Breast epithelium (tissue), 4 donors: Measurements from ENCODE around the gene ARHGEF28. TPM values are rescaled to one million over a fixed set of nuclear protein-coding genes. Genes with fewer than 3 reads are reported as not detected.

Experiments
- DNase-seq, 2 donors: peaks; one replicate each; pipeline ENCODE4 v3.0.0-alpha.2; 2019; ENCODE audit warnings: low spot score in 2 of 2
- H3K27ac ChIP-seq, 2 donors: fragments of 200-600 bp; sonication (generic) in 1 of 2; one replicate each; pipeline ENCODE4 v1.5.1; 2016 to 2019; ENCODE audit warnings: mild to moderate bottlenecking in 1 of 2
- H3K27me3 ChIP-seq, 2 donors: fragments of 200-600 bp; sonication (generic) in 1 of 2; one replicate each; pipeline versions ENCODE4 v1.5.1 to v1.6.0; 2017 to 2019; ENCODE audit warnings: control low read depth in 1 of 2, mild to moderate bottlenecking in 1 of 2
- H3K36me3 ChIP-seq: fragments of 200-600 bp; one replicate; pipeline ENCODE4 v1.5.1; 2019
- H3K4me1 ChIP-seq, 2 donors: fragments of 200-600 bp; sonication (generic); one replicate each; pipeline ENCODE4 v1.5.1; 2016 to 2019; ENCODE audit warnings: control low read depth in 1 of 2
- H3K4me3 ChIP-seq, 3 donors: fragments of 200-600 bp; sonication (generic); 1 replicate in 2 of 3; 2 replicates in 1 of 3; pipeline ENCODE4 v1.5.1; 2016 to 2019; ENCODE audit warnings: mild to moderate bottlenecking in 3 of 3, moderate library complexity in 2 of 3
- H3K9me3 ChIP-seq, 2 donors: fragments of 200-600 bp; sonication (generic) in 1 of 2; one replicate each; pipeline ENCODE4 v1.5.1; 2016 to 2019; ENCODE audit warnings: control low read depth in 1 of 2
- CTCF ChIP-seq, 3 donors: fragments of 450-650 bp; IDR thresholded peaks; one replicate each; pipeline ENCODE4 v1.5.1; 2016 to 2017; ENCODE audit warnings: antibody characterized with exemption in 3 of 3, mild to moderate bottlenecking in 3 of 3, moderate library complexity in 3 of 3
- POLR2A ChIP-seq: fragments of 450-650 bp; IDR thresholded peaks from one replicate; pipeline ENCODE4 v1.6.1; 2016; ENCODE audit warnings: antibody characterized with exemption, mild to moderate bottlenecking, moderate library complexity
- POLR2AphosphoS5 ChIP-seq, 3 donors: sonication (generic); formaldehyde crosslinking; IDR thresholded peaks; one replicate each; pipeline ENCODE4 v1.6.1; 2017; ENCODE audit warnings: antibody characterized with exemption in 3 of 3
- intact Hi-C: fragments of 100-400 bp; cut with DNase I; formaldehyde crosslinking; loops from one replicate; pipeline ENCODE4 v1.15.1; 2023; ENCODE audit warnings: low total_unique reads
- total RNA-seq, 3 donors: library from RNA; depleted of rRNA; stranded (reverse); fragments of >200 nt; gene quantifications; one replicate each; pipeline ENCODE4 v1.1.0, GENCODE V29; 2016

Gene ARHGEF28, protein sequence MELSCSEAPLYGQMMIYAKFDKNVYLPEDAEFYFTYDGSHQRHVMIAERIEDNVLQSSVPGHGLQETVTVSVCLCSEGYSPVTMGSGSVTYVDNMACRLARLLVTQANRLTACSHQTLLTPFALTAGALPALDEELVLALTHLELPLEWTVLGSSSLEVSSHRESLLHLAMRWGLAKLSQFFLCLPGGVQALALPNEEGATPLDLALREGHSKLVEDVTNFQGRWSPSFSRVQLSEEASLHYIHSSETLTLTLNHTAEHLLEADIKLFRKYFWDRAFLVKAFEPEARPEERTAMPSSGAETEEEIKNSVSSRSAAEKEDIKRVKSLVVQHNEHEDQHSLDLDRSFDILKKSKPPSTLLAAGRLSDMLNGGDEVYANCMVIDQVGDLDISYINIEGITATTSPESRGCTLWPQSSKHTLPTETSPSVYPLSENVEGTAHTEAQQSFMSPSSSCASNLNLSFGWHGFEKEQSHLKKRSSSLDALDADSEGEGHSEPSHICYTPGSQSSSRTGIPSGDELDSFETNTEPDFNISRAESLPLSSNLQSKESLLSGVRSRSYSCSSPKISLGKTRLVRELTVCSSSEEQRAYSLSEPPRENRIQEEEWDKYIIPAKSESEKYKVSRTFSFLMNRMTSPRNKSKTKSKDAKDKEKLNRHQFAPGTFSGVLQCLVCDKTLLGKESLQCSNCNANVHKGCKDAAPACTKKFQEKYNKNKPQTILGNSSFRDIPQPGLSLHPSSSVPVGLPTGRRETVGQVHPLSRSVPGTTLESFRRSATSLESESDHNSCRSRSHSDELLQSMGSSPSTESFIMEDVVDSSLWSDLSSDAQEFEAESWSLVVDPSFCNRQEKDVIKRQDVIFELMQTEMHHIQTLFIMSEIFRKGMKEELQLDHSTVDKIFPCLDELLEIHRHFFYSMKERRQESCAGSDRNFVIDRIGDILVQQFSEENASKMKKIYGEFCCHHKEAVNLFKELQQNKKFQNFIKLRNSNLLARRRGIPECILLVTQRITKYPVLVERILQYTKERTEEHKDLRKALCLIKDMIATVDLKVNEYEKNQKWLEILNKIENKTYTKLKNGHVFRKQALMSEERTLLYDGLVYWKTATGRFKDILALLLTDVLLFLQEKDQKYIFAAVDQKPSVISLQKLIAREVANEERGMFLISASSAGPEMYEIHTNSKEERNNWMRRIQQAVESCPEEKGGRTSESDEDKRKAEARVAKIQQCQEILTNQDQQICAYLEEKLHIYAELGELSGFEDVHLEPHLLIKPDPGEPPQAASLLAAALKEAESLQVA (N-terminal part only)
- 10 to 100 TPM; 11.4 to 65.4 (median 31.5) TPM for total RNA-seq

DNA sequence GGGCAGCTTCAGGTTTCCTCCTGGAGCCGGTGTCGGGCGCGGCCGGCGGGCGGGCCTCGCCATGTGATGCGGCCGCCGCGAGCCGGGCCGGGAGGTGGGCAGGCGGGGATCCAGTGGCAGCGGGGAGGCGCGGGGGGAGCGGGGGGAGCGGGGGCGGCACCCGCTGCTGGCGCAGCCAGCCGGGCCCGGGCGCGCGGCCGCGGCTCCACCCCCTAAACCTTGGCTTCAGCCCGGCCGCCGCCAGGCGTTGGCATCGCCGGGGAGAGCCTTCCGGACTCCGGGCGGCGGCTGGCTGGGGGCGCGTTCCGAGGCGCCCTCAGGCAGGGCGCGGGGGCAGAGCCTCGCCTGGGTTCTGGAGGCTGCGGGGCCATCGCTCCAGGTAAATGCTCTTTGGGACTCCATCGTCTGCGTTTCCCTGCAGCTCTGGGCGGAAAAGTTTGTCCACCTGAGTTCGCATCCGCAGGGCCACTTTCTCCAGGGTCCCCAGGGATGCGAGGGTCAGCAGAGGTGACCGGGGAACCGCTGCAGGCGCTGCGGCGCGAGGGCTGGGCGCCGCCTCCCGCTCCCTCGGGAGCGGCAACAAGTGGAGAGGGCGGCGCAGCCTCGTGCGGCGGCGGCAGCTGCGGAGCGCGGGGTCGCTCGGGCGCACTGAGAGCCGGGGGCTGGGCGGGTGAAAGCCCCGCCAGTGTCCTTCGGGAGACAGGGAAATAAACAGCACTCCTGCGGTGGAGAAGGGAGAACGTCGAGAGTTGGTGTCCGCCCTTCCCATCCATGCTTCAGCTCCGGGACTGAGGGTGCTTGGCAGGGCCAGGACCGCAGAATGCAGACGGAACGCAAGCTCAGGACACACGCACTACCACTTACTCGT, at the start of gene ARHGEF28:
TSS of gene ARHGEF28 (plus strand) at position 253 of the 868 bp plus-strand sequence. CDS start 58,656 bp downstream, outside the sequence.
- peak within 1 kb of the TSS; percentile 54 to 83 (median 70) for H3K4me3 ChIP-seq
- intact Hi-C loops, result no loop called here
- TF ChIP-seq CTCF (IDR thresholded peaks at IDR 0.05) (no peak), POLR2AphosphoS5 (IDR thresholded peaks at IDR 0.05) (no peak), POLR2A (no peak)
- H3K36me3 ChIP-seq, result no peaks in the 10 kb centered on the region
- peak; percentile 23 to 64 for DNase-seq
- no peaks in the 10 kb centered on the region for H3K9me3 ChIP-seq
- peak within 1 kb of the TSS; percentile 83 for H3K27ac ChIP-seq
- no peaks in the 10 kb centered on the region for H3K27me3 ChIP-seq
- H3K4me1 ChIP-seq, result peaks cover 0 to 3% of the 10 kb centered on the region in 2 donors

- Histone ChIP-seq H3K36me3 (no peaks in the 10 kb centered on the region), H3K27ac (no peak overlapping the region), H3K4me3 (no peak overlapping the region), H3K4me1 (no peaks in the 10 kb centered on the region), H3K27me3 (no peaks in the 10 kb centered on the region), H3K9me3 (no peaks in the 10 kb centered on the region)
- DNase-seq, result no peak
- TF ChIP-seq POLR2A (no peak), POLR2AphosphoS5 (IDR thresholded peaks at IDR 0.05) (no peak), CTCF (IDR thresholded peaks at IDR 0.05) (no peak)
- intact Hi-C loops, result no loop called here
Observed at GRCh38 chr5:73582285-73583145, 43.5 kb upstream of the ARHGEF28 start.

- H3K36me3 ChIP-seq, result no peaks in the 10 kb centered on the region
- no peak for TF ChIP-seq POLR2AphosphoS5 (IDR thresholded peaks at IDR 0.05)
- no peak for TF ChIP-seq POLR2A
- TF ChIP-seq CTCF (IDR thresholded peaks at IDR 0.05), result no peak
- H3K4me1 ChIP-seq, result no peaks in the 10 kb centered on the region
- intact Hi-C loops, result no loop called here
- no peaks in the 10 kb centered on the region for H3K9me3 ChIP-seq
- no peaks in the 10 kb centered on the region for H3K27me3 ChIP-seq
- H3K27ac ChIP-seq, result no peak overlapping the region
- DNase-seq, result no peak
- H3K4me3 ChIP-seq, result no peak overlapping the region
Observed at GRCh38 chr5:73587923-73588322, 38.1 kb upstream of the ARHGEF28 start.
